ENCODE measurements around the gene PARD3. TPM values are rescaled to one million over a fixed set of nuclear protein-coding genes. Genes with fewer than 3 reads are reported as not detected.

Gene PARD3
- total and polyA plus RNA-seq, 7 donors: 20.2 to 84.4 (median 53.4) TPM

DNA sequence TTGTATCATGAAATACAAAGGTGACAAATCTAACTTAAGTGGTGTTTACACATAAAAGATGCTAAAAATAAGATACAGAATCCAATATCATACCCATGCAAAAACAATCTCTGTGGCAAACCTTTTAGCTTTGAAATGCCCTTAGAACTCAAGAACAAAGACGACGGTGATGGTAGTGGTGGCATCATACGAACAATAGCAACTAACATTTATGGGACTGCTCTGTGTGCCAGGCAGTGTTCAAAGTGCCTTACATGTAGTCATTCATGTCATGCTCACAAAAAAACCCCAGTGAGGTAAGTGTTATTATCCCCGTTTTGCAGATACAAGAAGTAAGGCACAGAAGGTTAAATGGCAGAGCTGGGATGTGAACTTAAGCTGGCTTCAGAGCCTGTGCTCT lies 563.9 kb downstream of the PARD3 start:
- DNase-seq (no peak), ATAC-seq (no peak)
- no peaks in the 10 kb centered on the region for H3K9me3 ChIP-seq
- H3K4me3 ChIP-seq: no peak overlapping the region
- no peaks in the 10 kb centered on the region for H3K27me3 ChIP-seq (ENCODE audit: insufficient read depth in 3 of 3, low read length in 2 of 3)
- intact Hi-C loops (cut with DNase I): no loop called here
- no peaks in the 10 kb centered on the region for H3K4me1 ChIP-seq
- TF ChIP-seq, protein P1, sequence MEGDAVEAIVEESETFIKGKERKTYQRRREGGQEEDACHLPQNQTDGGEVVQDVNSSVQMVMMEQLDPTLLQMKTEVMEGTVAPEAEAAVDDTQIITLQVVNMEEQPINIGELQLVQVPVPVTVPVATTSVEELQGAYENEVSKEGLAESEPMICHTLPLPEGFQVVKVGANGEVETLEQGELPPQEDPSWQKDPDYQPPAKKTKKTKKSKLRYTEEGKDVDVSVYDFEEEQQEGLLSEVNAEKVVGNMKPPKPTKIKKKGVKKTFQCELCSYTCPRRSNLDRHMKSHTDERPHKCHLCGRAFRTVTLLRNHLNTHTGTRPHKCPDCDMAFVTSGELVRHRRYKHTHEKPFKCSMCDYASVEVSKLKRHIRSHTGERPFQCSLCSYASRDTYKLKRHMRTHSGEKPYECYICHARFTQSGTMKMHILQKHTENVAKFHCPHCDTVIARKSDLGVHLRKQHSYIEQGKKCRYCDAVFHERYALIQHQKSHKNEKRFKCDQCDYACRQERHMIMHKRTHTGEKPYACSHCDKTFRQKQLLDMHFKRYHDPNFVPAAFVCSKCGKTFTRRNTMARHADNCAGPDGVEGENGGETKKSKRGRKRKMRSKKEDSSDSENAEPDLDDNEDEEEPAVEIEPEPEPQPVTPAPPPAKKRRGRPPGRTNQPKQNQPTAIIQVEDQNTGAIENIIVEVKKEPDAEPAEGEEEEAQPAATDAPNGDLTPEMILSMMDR (IDR thresholded peaks at IDR 0.05): no peak
- 89 to 97% (median 92%) methylated on average over 4 of the region's 4 CpGs for WGBS, 3 donors
- no peaks in the 10 kb centered on the region for H3K36me3 ChIP-seq (ENCODE audit: insufficient read depth in 1 of 2, low read depth in 1 of 2)
- H3K27ac ChIP-seq: no peak overlapping the region

DNA sequence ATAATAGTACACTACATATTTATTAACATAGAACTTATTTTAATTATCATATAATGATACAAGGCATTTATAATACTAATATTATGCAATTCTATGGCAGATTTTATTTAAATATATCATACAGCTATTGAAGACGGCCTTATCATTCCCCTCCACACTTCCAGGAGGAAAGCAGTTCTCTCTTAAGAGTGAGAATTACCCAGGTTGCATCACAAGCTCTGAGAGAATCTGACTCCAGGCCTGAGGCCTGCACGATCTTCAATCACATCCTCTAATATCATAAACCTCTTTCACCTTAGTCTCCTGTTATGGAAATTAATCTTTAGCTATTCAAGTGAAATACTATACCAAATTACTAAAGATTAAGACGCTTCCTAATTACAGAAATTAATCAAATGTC lies 564.4 kb downstream of the PARD3 start:
- 75 to 88% (median 77%) methylated on average over 3 of the region's 3 CpGs for WGBS, 3 donors
- Histone ChIP-seq H3K27me3 (ENCODE audit: insufficient read depth in 3 of 3, low read length in 2 of 3) (no peaks in the 10 kb centered on the region), H3K27ac (no peak overlapping the region), H3K9me3 (no peaks in the 10 kb centered on the region), H3K4me1 (no peaks in the 10 kb centered on the region), H3K36me3 (ENCODE audit: insufficient read depth in 1 of 2, low read depth in 1 of 2) (no peaks in the 10 kb centered on the region), H3K4me3 (no peak overlapping the region)
- no peak for DNase-seq
- no peak for ATAC-seq
- TF ChIP-seq, protein P1 (IDR thresholded peaks at IDR 0.05): no peak
- intact Hi-C loops (cut with DNase I): no loop called here

DNA sequence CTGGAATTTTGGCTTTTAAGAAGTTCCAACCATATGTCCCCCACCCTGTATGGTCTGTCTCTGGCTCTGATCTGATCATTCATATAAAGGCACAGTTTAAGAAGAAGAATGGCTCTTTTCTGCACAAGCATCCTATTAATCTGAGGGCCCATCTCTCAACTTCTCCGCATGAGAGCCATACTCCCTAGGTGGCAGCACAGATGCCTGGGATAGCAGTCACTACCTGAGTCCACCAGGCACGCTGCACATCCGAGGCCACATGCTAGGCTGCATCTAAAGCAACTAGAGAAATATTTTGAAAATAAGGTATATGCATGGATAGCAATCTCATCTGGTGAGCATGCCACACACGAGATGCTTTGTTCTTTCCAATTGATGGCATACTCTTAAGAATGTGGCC lies 565.5 kb downstream of the PARD3 start:
- Histone ChIP-seq H3K27me3 (ENCODE audit: insufficient read depth in 3 of 3, low read length in 2 of 3) (no peaks in the 10 kb centered on the region), H3K4me3 (no peak overlapping the region), H3K4me1 (no peaks in the 10 kb centered on the region), H3K27ac (no peak overlapping the region), H3K36me3 (ENCODE audit: insufficient read depth in 1 of 2, low read depth in 1 of 2) (no peaks in the 10 kb centered on the region), H3K9me3 (no peaks in the 10 kb centered on the region)
- intact Hi-C loops (cut with DNase I): no loop called here
- no peak for DNase-seq
- no peak for ATAC-seq
- TF ChIP-seq, protein P1 (IDR thresholded peaks at IDR 0.05): no peak
- WGBS, 3 donors: 88 to 92% (median 89%) methylated on average over 4 of the region's 4 CpGs

DNA sequence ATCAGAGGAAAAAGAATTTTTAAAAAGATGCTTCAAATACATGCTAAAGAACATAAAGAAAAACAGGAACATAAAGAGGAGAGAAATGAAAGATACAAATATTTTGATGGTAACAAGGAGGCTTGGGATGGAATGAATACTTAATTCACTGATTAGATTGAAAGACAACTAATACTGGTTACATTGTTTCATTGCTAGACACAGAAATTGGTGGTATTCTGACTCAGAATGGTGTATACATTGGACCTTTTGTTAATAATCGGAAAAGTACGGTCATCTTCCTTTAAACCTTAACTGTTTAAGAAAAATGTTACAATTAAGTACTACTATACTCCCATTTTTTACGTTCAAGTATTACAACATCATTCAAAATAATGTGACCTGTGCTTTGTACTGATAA lies 567.5 kb downstream of the PARD3 start:
- H3K27ac ChIP-seq: no peak overlapping the region
- intact Hi-C loops (cut with DNase I): no loop called here
- no peaks in the 10 kb centered on the region for H3K9me3 ChIP-seq
- no peaks in the 10 kb centered on the region for H3K27me3 ChIP-seq (ENCODE audit: insufficient read depth in 3 of 3, low read length in 2 of 3)
- 95 to 99% (median 99%) methylated on average over 3 of the region's 3 CpGs for WGBS, 3 donors
- DNase-seq: no peak
- H3K36me3 ChIP-seq (ENCODE audit: insufficient read depth in 1 of 2, low read depth in 1 of 2): no peaks in the 10 kb centered on the region
- TF ChIP-seq, protein P1 (IDR thresholded peaks at IDR 0.05): no peak
- no peak overlapping the region for H3K4me3 ChIP-seq
- no peaks in the 10 kb centered on the region for H3K4me1 ChIP-seq
- ATAC-seq: no peak

DNA sequence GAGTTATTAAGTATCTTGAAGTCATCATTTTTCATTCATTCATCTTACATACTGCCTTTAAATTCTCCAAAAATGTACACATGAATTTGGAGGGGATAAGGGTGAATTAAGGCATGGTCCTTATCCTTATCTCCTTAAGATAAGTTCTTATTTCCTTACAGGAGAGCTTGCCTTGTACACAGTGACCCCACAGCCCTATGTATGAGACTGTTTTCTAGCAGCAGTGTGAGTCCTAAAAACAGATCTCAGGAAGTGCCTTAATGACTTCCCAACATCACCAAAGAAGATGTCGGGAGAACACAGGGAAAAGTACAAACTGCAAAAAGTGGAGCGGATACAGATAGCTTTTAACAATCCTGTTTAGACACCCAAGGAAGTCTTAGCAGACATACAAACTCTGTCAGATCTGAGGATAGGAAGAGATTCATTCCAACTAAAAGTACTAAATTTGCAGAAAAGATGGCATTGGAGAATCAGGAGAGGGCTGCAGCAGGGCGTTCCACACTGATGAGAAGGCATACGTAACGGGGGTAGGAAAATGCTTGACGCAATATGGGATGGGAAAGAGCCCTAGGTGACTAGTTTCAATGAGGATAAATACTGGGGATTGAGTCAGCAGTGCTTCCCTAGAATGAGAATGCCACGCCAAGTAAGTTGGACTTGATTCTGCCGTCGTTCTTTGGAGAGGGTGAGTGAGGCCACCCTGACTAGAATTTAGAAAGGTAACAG lies 570.2 kb downstream of the PARD3 start:
- ATAC-seq (no peak), DNase-seq (no peak)
- TF ChIP-seq, protein P1 (IDR thresholded peaks at IDR 0.05): no peak
- Histone ChIP-seq H3K27me3 (ENCODE audit: insufficient read depth in 3 of 3, low read length in 2 of 3) (no peaks in the 10 kb centered on the region), H3K4me3 (no peak overlapping the region), H3K4me1 (no peaks in the 10 kb centered on the region), H3K9me3 (no peaks in the 10 kb centered on the region), H3K27ac (no peak overlapping the region), H3K36me3 (ENCODE audit: insufficient read depth in 1 of 2, low read depth in 1 of 2) (no peaks in the 10 kb centered on the region)
- intact Hi-C loops (cut with DNase I): no loop called here
- 84 to 91% (median 90%) methylated on average over 9 of the region's 9 CpGs for WGBS, 3 donors
